Testis (tissue), 3 donors: Measurements from ENCODE around the gene CPT1B. TPM values are rescaled to one million over a fixed set of nuclear protein-coding genes. Genes with fewer than 3 reads are reported as not detected.

Experiments
- DNase-seq: peaks from one replicate; pipeline ENCODE4 v3.0.0-alpha.2; 2019
- H3K27ac ChIP-seq, 2 donors: fragments of 200-600 bp; sonication (generic); one replicate each; pipeline ENCODE4 v1.5.1; 2019
- H3K27me3 ChIP-seq: fragments of 200-600 bp; sonication (generic); one replicate; pipeline ENCODE4 v1.5.1; 2019
- H3K36me3 ChIP-seq: fragments of 200-600 bp; sonication (generic); one replicate; pipeline ENCODE4 v1.5.1; 2017; ENCODE audit warnings: low read depth; ENCODE audit errors: missing control alignments
- H3K4me1 ChIP-seq: fragments of 200-600 bp; sonication (generic); one replicate; pipeline ENCODE4 v1.5.1; 2019
- H3K4me3 ChIP-seq, 2 donors: fragments of 200-600 bp; sonication (generic); one replicate each; pipeline ENCODE4 v1.5.1; 2017 to 2019
- H3K9me3 ChIP-seq: fragments of 200-600 bp; sonication (generic); one replicate; pipeline ENCODE4 v1.5.1; 2017
- CTCF ChIP-seq, 3 experiments: fragments of 450-650 bp in 2 of 3; fragments of 200-600 bp in 1 of 3; sonication (generic) in 1 of 3; IDR thresholded peaks; one replicate each; pipeline ENCODE4 v1.5.1; 2016 to 2019; ENCODE audit warnings: antibody characterized with exemption in 3 of 3, mild to moderate bottlenecking in 2 of 3, moderate library complexity in 1 of 3
- POLR2A ChIP-seq: fragments of 450-650 bp; IDR thresholded peaks from one replicate; pipeline ENCODE4 v1.6.1; 2017; ENCODE audit warnings: antibody characterized with exemption, mild to moderate bottlenecking, moderate library complexity
- WGBS, 2 donors: methylation state at CpG; one replicate each; pipeline ENCODE4 v1.1.5; 2018; 5-methylcytosine and 5-hydroxymethylcytosine counted together
- intact Hi-C: fragments of 100-400 bp; cut with DNase I; formaldehyde crosslinking; loops from one replicate; pipeline ENCODE4 v1.15.1; 2023; ENCODE audit warnings: low total_unique reads
- polyA plus RNA-seq: library from polyadenylated mRNA; stranded (reverse); fragments of 350-450 nt; fragmentation: Illumina TruSeq; extraction: RNeasy Lipid Tissue Mini Kit (QIAGEN cat#74804); gene quantifications from one replicate; pipeline ENCODE4 v1.2.3, GENCODE V29; 2014; ENCODE audit warnings: low read depth, low replicate concordance; ENCODE audit not compliant: insufficient read depth
- total RNA-seq, 2 donors: library from RNA; depleted of rRNA; stranded (reverse); fragments of >200 nt; gene quantifications; one replicate each; pipeline ENCODE4 v1.2.3, GENCODE V29; 2016

Gene CPT1B
- total and polyA plus RNA-seq, 3 donors from 2014 or later = 103 to 224 (median 123) TPM

GRCh38 chr22:50562523-50563412 lies 15.5 kb downstream of the CPT1B start, which contains the start of gene SYCE3:
Gene SYCE3, minus strand, starts transcription at chr22:50562919. Its CDS starts 6,514 bp downstream, at chr22:50556405.
- Histone ChIP-seq H3K36me3 (no peaks in the 10 kb centered on the region), H3K9me3 (no peaks in the 10 kb centered on the region), H3K27ac (peak within 1 kb of the TSS in 1 of 2 donors; percentile 15), H3K27me3 (no peaks in the 10 kb centered on the region), H3K4me1 (peaks cover 9% of the 10 kb centered on the region), H3K4me3 (peak within 1 kb of the TSS; percentile 49 to 65)
- peak; percentile 83 to 98 (median 91) for TF ChIP-seq CTCF (IDR thresholded peaks at IDR 0.05)
- TF ChIP-seq POLR2A = peak; percentile 27
- DNase-seq = peak; percentile 98
- WGBS, 2 donors = 1 to 4% methylated on average over 53 of the region's 61 CpGs
- intact Hi-C loops = no loop called here

- Histone ChIP-seq H3K4me3 (no peak overlapping the region), H3K9me3 (no peaks in the 10 kb centered on the region), H3K4me1 (peaks cover 9% of the 10 kb centered on the region), H3K36me3 (no peaks in the 10 kb centered on the region), H3K27me3 (no peaks in the 10 kb centered on the region), H3K27ac (no peak overlapping the region)
- TF ChIP-seq POLR2A (no peak), CTCF (IDR thresholded peaks at IDR 0.05) (no peak)
- no peak for DNase-seq
- 37 to 63% methylated on average over 18 of the region's 34 CpGs for WGBS, 2 donors
- intact Hi-C loops = no loop called here
Measured at GRCh38 chr22:50561401-50562358, 16.5 kb downstream of the CPT1B start.

GRCh38 chr22:50560034-50560433 lies 18.2 kb downstream of the CPT1B start:
- no peaks in the 10 kb centered on the region for H3K36me3 ChIP-seq
- 83 to 94% methylated on average over 3 of the region's 3 CpGs for WGBS, 2 donors
- H3K4me1 ChIP-seq = peaks cover 9% of the 10 kb centered on the region
- no peak overlapping the region for H3K4me3 ChIP-seq
- no peak for DNase-seq
- no peaks in the 10 kb centered on the region for H3K9me3 ChIP-seq
- no peak overlapping the region for H3K27ac ChIP-seq
- no peaks in the 10 kb centered on the region for H3K27me3 ChIP-seq
- intact Hi-C loops = no loop called here
- TF ChIP-seq CTCF (IDR thresholded peaks at IDR 0.05) (no peak), POLR2A (no peak)

GRCh38 chr22:50556703-50557102 lies 21.5 kb downstream of the CPT1B start:
- Histone ChIP-seq H3K4me1 (no peaks in the 10 kb centered on the region), H3K4me3 (no peak overlapping the region), H3K36me3 (no peaks in the 10 kb centered on the region), H3K27ac (no peak overlapping the region), H3K9me3 (no peaks in the 10 kb centered on the region), H3K27me3 (no peaks in the 10 kb centered on the region)
- no peak for TF ChIP-seq POLR2A
- no peak for TF ChIP-seq CTCF (IDR thresholded peaks at IDR 0.05)
- WGBS, 2 donors = 88 to 92% methylated on average over 5 of the region's 5 CpGs
- DNase-seq = no peak
- intact Hi-C loops = no loop called here
